SH-SY5Y (cell line): Measurements from ENCODE around the gene SMIM45.

ENCODE experiments used
- GATA2 ChIP-seq: IDR thresholded peaks from 2 replicates; pipeline ENCODE4 v1.6.1; 2011; ENCODE audit warnings: mild to moderate bottlenecking, low read depth, low read length
- GATA3 ChIP-seq: IDR thresholded peaks from 2 replicates; pipeline ENCODE4 v1.6.1; 2011; ENCODE audit warnings: low read depth, mild to moderate bottlenecking, low read length, moderate library complexity

DNA sequence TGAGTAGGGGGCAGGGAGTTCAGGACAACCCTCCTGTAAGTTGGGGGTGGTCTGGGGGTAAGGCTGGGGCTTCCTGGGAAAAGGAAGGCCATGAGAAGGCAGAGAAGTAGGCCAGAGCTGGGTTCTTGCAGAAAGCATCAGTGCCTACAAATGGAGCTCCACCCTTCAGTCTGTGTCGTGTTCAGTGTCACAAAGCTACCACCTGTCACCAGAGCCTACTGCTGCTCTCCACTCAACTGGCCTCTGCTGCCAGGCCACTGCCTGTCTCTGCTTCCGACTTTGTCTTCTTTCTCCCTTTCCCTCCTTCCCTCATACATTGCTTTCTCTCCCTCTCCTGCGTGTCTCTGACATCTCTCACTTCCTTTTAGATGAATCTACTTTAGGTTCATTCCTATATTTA, 43.3 kb downstream of the SMIM45 start:
- TF ChIP-seq GATA2 (no peak), GATA3 (no peak)
